ENCODE measurements around the gene FUT7. TPM values are rescaled to one million over a fixed set of nuclear protein-coding genes. Genes with fewer than 3 reads are reported as not detected.

Gene FUT7
- total RNA-seq, 4 donors from 2014 or later = 0.19 to 3.6 (median 0.31) TPM; not detected in 1

GRCh38 chr9:137023583-137023991, 8.3 kb downstream of the FUT7 start:
- TF ChIP-seq, protein P1, sequence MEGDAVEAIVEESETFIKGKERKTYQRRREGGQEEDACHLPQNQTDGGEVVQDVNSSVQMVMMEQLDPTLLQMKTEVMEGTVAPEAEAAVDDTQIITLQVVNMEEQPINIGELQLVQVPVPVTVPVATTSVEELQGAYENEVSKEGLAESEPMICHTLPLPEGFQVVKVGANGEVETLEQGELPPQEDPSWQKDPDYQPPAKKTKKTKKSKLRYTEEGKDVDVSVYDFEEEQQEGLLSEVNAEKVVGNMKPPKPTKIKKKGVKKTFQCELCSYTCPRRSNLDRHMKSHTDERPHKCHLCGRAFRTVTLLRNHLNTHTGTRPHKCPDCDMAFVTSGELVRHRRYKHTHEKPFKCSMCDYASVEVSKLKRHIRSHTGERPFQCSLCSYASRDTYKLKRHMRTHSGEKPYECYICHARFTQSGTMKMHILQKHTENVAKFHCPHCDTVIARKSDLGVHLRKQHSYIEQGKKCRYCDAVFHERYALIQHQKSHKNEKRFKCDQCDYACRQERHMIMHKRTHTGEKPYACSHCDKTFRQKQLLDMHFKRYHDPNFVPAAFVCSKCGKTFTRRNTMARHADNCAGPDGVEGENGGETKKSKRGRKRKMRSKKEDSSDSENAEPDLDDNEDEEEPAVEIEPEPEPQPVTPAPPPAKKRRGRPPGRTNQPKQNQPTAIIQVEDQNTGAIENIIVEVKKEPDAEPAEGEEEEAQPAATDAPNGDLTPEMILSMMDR (IDR thresholded peaks at IDR 0.05) = no peak
- ATAC-seq (ENCODE audit: low FRiP score) = no peak
- no peak for DNase-seq (ENCODE audit: low spot score)

GRCh38 chr9:137023157-137023556, 8.7 kb downstream of the FUT7 start:
- TF ChIP-seq, protein P1 (IDR thresholded peaks at IDR 0.05) = no peak
- DNase-seq (ENCODE audit: low spot score) (no peak), ATAC-seq (ENCODE audit: low FRiP score) (no peak)

DNA sequence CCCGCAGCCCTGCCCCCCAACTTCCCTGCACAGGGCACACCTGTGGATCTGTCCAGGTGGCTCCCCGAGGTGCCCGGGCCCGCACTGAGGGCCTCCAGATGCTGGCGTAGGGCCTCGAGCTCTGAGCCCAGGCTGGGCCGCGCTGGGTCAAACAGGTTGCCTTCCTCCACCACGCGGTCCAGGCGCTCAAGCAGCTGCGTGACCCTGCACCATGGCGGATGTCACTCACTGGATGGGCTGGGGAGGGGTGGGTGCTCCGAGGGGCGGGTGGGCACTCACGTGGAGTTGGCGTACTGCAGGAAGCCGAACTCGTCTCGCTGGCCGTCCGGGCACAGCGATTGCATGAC, 9.3 kb downstream of the FUT7 start:
- TF ChIP-seq, protein P1 (IDR thresholded peaks at IDR 0.05) = no peak
- ATAC-seq (ENCODE audit: low FRiP score) = no peak
- no peak for DNase-seq (ENCODE audit: low spot score)

GRCh38 chr9:137021979-137022661, 9.8 kb downstream of the FUT7 start:
- ATAC-seq (ENCODE audit: low FRiP score) = no peak
- no peak for DNase-seq (ENCODE audit: low spot score)
- TF ChIP-seq, protein P1 (IDR thresholded peaks at IDR 0.05) = no peak

DNA sequence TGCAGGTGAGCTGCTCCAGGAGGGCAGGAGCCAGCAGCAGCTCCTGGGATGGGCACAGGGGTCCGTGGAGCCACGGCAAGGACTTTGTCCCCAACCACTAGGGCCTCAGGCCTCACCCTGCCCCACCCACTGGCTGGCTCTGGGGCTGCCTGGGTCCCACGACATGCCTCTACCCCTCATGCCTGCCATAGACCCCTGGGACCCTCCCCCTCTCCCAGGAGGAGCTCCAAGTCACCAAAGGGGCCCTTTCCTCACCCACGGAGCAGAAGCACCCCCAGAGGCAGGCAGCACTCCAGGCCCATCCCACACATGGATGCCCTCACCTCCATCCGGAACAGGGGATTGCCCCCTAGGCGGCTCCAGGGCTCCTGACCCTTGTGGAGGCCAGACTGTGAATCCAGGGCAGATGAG, 10.3 kb downstream of the FUT7 start:
- ATAC-seq (ENCODE audit: low FRiP score) (no peak), DNase-seq (ENCODE audit: low spot score) (no peak)
- TF ChIP-seq, protein P1 (IDR thresholded peaks at IDR 0.05) = no peak

- TF ChIP-seq, protein P1 (IDR thresholded peaks at IDR 0.05) = no peak
- ATAC-seq (ENCODE audit: low FRiP score) = no peak
- DNase-seq (ENCODE audit: low spot score) = no peak
These were observed 10.9 kb downstream of the FUT7 start for GRCh38 chr9:137020771-137021567.
